Endothelial cell of umbilical vein (primary cell): Measurements from ENCODE around the gene MS4A3. TPM values are rescaled to one million over a fixed set of nuclear protein-coding genes. Genes with fewer than 3 reads are reported as not detected.

Experiments
- BruUV-seq: library from RNA; stranded (reverse); fragments of 400-500 nt; replicated peaks from 2 replicates; lab custom pipeline; 2021; lab: Mats Ljungman, UMichigan
- CTCF ChIA-PET: fragments of 300-600, 350-600 bp; sonication (Branson Sonifier 250); formaldehyde crosslinking; loops from one replicate; lab custom pipeline; 2021; ENCODE audit warnings: antibody characterized with exemption, inconsistent platforms; lab: Charles Lee
- POLR2A ChIA-PET: fragments of 300-600, 350-600 bp; sonication (Branson Sonifier 250); formaldehyde crosslinking; loops from one replicate; lab custom pipeline; 2021; ENCODE audit warnings: antibody characterized with exemption, inconsistent platforms; lab: Charles Lee
- DNase-seq: peaks from one replicate; pipeline ENCODE4 v3.0.0-alpha.2; 2011; ENCODE audit warnings: low read depth, low spot score
- FAIRE-seq: peaks from 2 replicates; lab custom pipeline; 2011; peaks lifted over from hg19 to GRCh38; lab: Jason Lieb, UNC
- H2AFZ ChIP-seq: 2 replicates; pipeline ENCODE4 v1.6.0; 2012; ENCODE audit warnings: low read depth, low read length, control low read depth, inconsistent platforms
- H3K27ac ChIP-seq: 2 replicates; pipeline ENCODE4 v1.5.1; 2011; ENCODE audit warnings: low read depth, mild to moderate bottlenecking, control low read depth, low read length, moderate library complexity; ENCODE audit not compliant: insufficient read depth
- H3K27me3 ChIP-seq, 2 experiments: 2 replicates each; pipeline versions ENCODE4 v1.6.0 to v1.6.1; 2011; ENCODE audit warnings: low read length in 2 of 2, mixed read lengths in 1 of 2; ENCODE audit not compliant: control insufficient read depth in 2 of 2, insufficient read depth in 2 of 2
- H3K36me3 ChIP-seq, 2 experiments: 2 replicates in 1 of 2; 3 replicates in 1 of 2; pipeline ENCODE4 v1.5.1; 2011; ENCODE audit warnings: low read length in 2 of 2, mild to moderate bottlenecking in 1 of 2, moderate library complexity in 1 of 2; ENCODE audit not compliant: control insufficient read depth in 2 of 2, insufficient read depth in 2 of 2; ENCODE audit errors: extremely low read depth in 1 of 2
- H3K4me1 ChIP-seq: 3 replicates; pipeline ENCODE4 v1.5.1; 2011; ENCODE audit warnings: mild to moderate bottlenecking, low read length; ENCODE audit not compliant: control insufficient read depth, insufficient read depth; ENCODE audit errors: extremely low read depth
- H3K4me2 ChIP-seq: 2 replicates; pipeline ENCODE4 v1.6.1; 2011; ENCODE audit warnings: low read length, control low read depth, mixed read lengths; ENCODE audit not compliant: insufficient read depth
- H3K4me3 ChIP-seq, 3 experiments: fragments of 200-600 bp in 1 of 3; sonication (generic), shearing (Covaris generic) in 1 of 3; replicated peaks in 1 of 3; 2 replicates each; pipeline ENCODE4 v1.5.1; 2011 to 2016; ENCODE audit warnings: control low read depth in 3 of 3, low read length in 3 of 3, mild to moderate bottlenecking in 2 of 3, inconsistent platforms in 1 of 3, low read depth in 1 of 3, moderate library complexity in 1 of 3; ENCODE audit not compliant: insufficient read depth in 1 of 3
- H3K79me2 ChIP-seq: 2 replicates; pipeline ENCODE4 v1.6.0; 2012; ENCODE audit warnings: low read length, inconsistent platforms; ENCODE audit not compliant: control insufficient read depth, insufficient read depth
- H3K9ac ChIP-seq: replicated peaks from 2 replicates; pipeline ENCODE3; 2011; ENCODE audit warnings: low read length, control low read depth; ENCODE audit not compliant: insufficient read depth; ENCODE audit errors: extremely low read depth
- H3K9me1 ChIP-seq: replicated peaks from 3 replicates; pipeline ENCODE4 v1.6.0; 2011; ENCODE audit warnings: mild to moderate bottlenecking, low read length; ENCODE audit not compliant: control insufficient read depth, insufficient read depth; ENCODE audit errors: extremely low read depth
- H3K9me3 ChIP-seq: replicated peaks from 2 replicates; pipeline ENCODE4 v1.5.1; 2012; ENCODE audit warnings: low read length, inconsistent platforms; ENCODE audit not compliant: control insufficient read depth, insufficient read depth
- H4K20me1 ChIP-seq: replicated peaks from 2 replicates; pipeline ENCODE3; 2011; ENCODE audit warnings: mild to moderate bottlenecking, low read length; ENCODE audit not compliant: control insufficient read depth, insufficient read depth; ENCODE audit errors: extremely low read depth
- CTCF ChIP-seq, 2 donors: IDR thresholded peaks; 1 replicate in 1 of 2; 2 replicates in 1 of 2; pipeline ENCODE4 v1.5.1; 2011; ENCODE audit warnings: low read length in 2 of 2, mild to moderate bottlenecking in 2 of 2, moderate library complexity in 2 of 2, control low read depth in 1 of 2, inconsistent platforms in 1 of 2, low read depth in 1 of 2; ENCODE audit not compliant: insufficient read depth in 1 of 2; ENCODE audit errors: extremely low read depth in 1 of 2
- EZH2 ChIP-seq: IDR thresholded peaks from 2 replicates; pipeline ENCODE4 v1.6.1; 2012; ENCODE audit warnings: borderline replicate concordance, low read depth, mild to moderate bottlenecking, moderate library complexity, low read length, inconsistent platforms; ENCODE audit not compliant: severe bottlenecking
- FOS ChIP-seq: IDR thresholded peaks from 2 replicates; pipeline ENCODE4 v1.6.1; 2011; ENCODE audit warnings: mild to moderate bottlenecking, low read length, moderate library complexity, borderline replicate concordance; ENCODE audit not compliant: insufficient read depth
- GATA2 ChIP-seq: IDR thresholded peaks from 2 replicates; pipeline ENCODE4 v1.7.0; 2011; ENCODE audit warnings: low read depth, mild to moderate bottlenecking, moderate library complexity, mixed read lengths, low read length; ENCODE audit not compliant: insufficient read length, insufficient read depth
- JUN ChIP-seq: IDR thresholded peaks from 2 replicates; pipeline ENCODE4 v1.6.1; 2011; ENCODE audit warnings: borderline replicate concordance, low read depth; ENCODE audit not compliant: insufficient read length, insufficient read depth
- MAX ChIP-seq: IDR thresholded peaks from 2 replicates; pipeline ENCODE4 v1.6.1; 2011; ENCODE audit not compliant: insufficient read depth, insufficient read length
- MYC ChIP-seq: IDR thresholded peaks from one replicate; pipeline ENCODE4 v1.6.1; 2011; ENCODE audit warnings: mild to moderate bottlenecking, low read depth, low read length
- POLR2A ChIP-seq: IDR thresholded peaks from 2 replicates; pipeline ENCODE4 v1.6.1; 2012; ENCODE audit warnings: low read depth, mild to moderate bottlenecking, control low read depth, low read length
- POLR2AphosphoS5 ChIP-seq: IDR thresholded peaks from 2 replicates; pipeline ENCODE4 v1.6.1; 2012; ENCODE audit warnings: low read depth, mild to moderate bottlenecking, control low read depth, low read length, moderate library complexity; ENCODE audit not compliant: insufficient read depth
- dilution Hi-C: fragments of 300-500 bp; cut with MboI; formaldehyde crosslinking; loops from one replicate; pipeline ENCODE4 v1.15.0; 2019; ENCODE audit warnings: low sequenced_read_pairs; ENCODE audit not compliant: extremely low pct_ligation_motif_present
- intact Hi-C: fragments of 100-400 bp; cut with micrococcal nuclease; formaldehyde crosslinking; loops from one replicate; pipeline ENCODE4 v1.10.0; 2022
- polyA plus RNA-seq, 4 experiments: library from polyadenylated mRNA; depleted of rRNA in 3 of 4; stranded (reverse) in 3 of 4; unstranded in 1 of 4; fragments of >200 nt; gene quantifications; 2 replicates each; pipeline versions ENCODE4 v1.2.1 to v1.2.3, GENCODE V29; 2011 to 2012; ENCODE audit warnings: missing spikeins in 1 of 4
- total RNA-seq: library from RNA; stranded (reverse); gene quantifications from 2 replicates; pipeline ENCODE4 v1.2.3, GENCODE V29; 2021

Gene MS4A3
- total and polyA plus RNA-seq, 2 donors (not counting 3 experiments of a cell fraction or from before 2014, with no cell fraction given) = not detected

- Histone ChIP-seq H2AFZ (no peak overlapping the region), H3K36me3 (no peaks in the 10 kb centered on the region), H3K9me1 (no peaks in the 10 kb centered on the region), H3K4me1 (no peaks in the 10 kb centered on the region), H4K20me1 (no peaks in the 10 kb centered on the region), H3K9ac (no peak overlapping the region), H3K9me3 (no peaks in the 10 kb centered on the region), H3K27ac (no peak overlapping the region), H3K4me2 (no peak overlapping the region), H3K27me3 (peaks cover 0 to 2% of the 10 kb centered on the region in 2 experiments), H3K4me3 (no peak overlapping the region), H3K79me2 (no peaks in the 10 kb centered on the region)
- ChIA-PET POLR2A (no interaction called here), CTCF (interaction anchor here (1.2 kb wide), 1 partner anchor 21 kb away, joined by 3 read pairs; no protein-coding TSS in a partner anchor)
- dilution Hi-C loops (no loop called here), intact Hi-C loops (no loop called here)
- no peak for TF ChIP-seq POLR2AphosphoS5
- peak; percentile 34 for TF ChIP-seq JUN
- BruUV-seq = no TSS peak
- DNase-seq (peak; percentile 45), FAIRE-seq (no peak)
These were observed 2.6 kb downstream of the MS4A3 start for GRCh38 chr11:60059052-60059451.

- no peak for FAIRE-seq
These were observed 3.2 kb downstream of the MS4A3 start for GRCh38 chr11:60059521-60060240.

More at GRCh38 chr11:60059521-60060240, 3.2 kb downstream of the MS4A3 start:
- Histone ChIP-seq H3K9ac (no peak overlapping the region), H3K9me3 (no peaks in the 10 kb centered on the region), H3K27me3 (peaks cover 0 to 2% of the 10 kb centered on the region in 2 experiments), H3K4me2 (no peak overlapping the region), H3K4me3 (no peak overlapping the region), H2AFZ (no peak overlapping the region), H3K79me2 (no peaks in the 10 kb centered on the region), H3K4me1 (no peaks in the 10 kb centered on the region), H3K27ac (no peak overlapping the region), H3K9me1 (no peaks in the 10 kb centered on the region), H4K20me1 (no peaks in the 10 kb centered on the region), H3K36me3 (no peaks in the 10 kb centered on the region)
- intact Hi-C loops = no loop called here
- dilution Hi-C loops = no loop called here
- ChIA-PET POLR2A (no interaction called here), CTCF (no interaction called here)
- DNase-seq = no peak
- TF ChIP-seq JUN (no peak), MYC (no peak), FOS (no peak), POLR2A (no peak), CTCF (IDR thresholded peaks at IDR 0.05; ENCODE audit: extremely low read depth in 1 of 2, insufficient read depth in 1 of 2, low read depth in 1 of 2, low read length in 2 of 2) (no peak), EZH2 (no peak), POLR2AphosphoS5 (no peak), MAX (no peak), GATA2 (no peak)
- no TSS peak for BruUV-seq
